HG03520 (cell line): ENCODE measurements around the gene RBP2.

ENCODE experiments used
- ATAC-seq: cut with Tn5 transposase; IDR thresholded peaks from one replicate; pipeline ENCODE4 v1.9.1; 2021; ENCODE audit warnings: mild to moderate bottlenecking, moderate library complexity; ENCODE audit not compliant: unreplicated experiment

The RBP2 gene

GRCh38 chr3:139476348-139476747 lies at the start of gene RBP2:
RBP2 (minus strand) TSS chr3:139476516; CDS start chr3:139476459, 57 bp downstream.
- no peak for ATAC-seq

DNA sequence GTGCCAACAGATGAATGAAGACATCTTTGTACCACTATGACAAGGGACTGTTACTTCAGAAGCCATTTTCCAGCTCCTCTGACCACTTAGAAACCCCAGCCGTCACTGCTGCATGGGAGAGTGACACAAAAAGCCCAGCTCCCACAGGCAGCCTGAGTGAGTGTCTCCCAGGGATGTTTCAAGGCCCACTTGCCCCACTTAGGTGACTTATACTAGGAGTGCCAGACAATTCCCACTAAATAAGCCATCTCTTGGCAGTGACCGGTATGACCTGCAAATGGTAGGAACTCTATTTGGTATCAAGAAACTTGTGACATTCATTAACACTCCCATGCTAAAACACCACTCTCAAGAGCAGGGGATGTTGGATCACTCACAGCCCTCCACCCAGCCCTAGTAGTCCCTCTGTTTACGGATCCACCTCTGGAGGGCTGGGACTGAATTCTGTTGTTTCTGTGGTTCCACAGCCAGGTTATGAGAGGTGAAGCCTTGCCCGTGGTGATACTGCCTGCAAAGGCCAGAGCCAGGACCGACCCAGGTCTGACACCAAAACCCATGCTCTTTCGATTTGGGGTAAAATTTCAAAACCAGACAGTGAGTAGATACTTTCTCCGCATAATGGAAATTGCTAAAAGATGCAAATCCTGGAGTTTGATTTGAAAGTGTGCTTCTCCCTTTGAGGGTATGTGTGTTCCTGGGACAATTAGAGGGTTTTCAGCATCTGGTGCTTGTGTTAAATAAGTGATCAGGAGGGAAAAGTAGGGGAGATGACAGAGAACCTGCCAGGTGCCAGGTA lies 48.7 kb upstream of the RBP2 start:
- ATAC-seq = no peak

- ATAC-seq = no peak
Observed at GRCh38 chr3:139523718-139524117, 47.4 kb upstream of the RBP2 start.

DNA sequence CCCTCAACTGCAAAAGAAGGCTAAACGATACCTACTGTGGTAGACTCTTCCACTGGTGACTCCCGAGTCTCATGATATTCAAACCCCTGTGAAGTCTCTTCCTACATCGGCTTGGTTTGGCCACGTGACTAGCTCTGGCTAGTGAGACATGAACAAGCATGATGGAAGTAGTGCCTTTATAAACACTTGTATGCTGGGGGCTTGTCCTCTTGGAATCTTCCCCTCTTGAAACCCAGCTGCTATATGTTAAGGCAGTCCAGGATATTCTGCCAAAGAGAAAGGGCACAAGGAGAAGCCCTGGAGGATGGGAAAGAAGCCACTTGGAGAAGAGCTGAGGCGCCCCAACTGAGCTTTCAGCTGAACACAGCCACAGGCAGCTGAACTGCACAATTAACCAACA lies 46.9 kb upstream of the RBP2 start:
- no peak for ATAC-seq

- no peak for ATAC-seq
Observed at GRCh38 chr3:139522421-139522820, 46.1 kb upstream of the RBP2 start.

DNA sequence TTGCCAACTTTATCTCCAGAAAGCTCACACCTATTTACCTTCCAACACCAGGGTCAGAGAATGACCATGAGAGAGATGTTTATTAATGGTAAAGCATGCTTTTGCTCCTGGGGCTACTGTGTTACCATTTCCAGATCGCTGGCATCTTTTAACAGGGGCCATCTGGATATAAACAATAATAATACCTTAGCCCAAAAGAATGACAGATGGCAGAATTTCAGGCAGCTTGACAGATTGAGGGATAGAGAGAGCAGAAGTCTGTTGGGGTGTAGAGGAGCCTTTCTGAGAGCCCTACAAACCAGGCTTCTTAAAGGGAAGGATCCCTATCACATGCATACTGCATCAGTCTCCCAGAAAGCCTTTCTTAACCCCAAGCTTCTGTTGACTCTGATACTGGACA lies 45.5 kb upstream of the RBP2 start:
- ATAC-seq = no peak

DNA sequence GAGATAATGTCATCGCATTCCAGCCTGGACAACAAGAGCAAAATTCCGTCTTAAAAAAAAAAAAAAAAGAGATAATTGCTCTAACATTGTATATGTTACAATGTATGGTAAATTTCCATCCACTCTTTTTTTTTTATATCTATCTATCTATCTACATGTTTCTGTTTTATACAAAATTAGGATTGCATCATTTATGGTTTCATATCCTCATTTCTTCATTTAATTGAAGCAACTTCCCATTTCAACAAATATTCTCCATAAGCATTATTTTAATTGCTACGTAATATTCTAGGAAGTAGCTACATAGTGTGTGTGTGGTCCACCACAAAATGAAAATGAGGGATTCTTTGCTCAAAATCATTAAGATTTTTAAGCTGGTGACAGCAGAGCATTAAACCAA lies 44.8 kb upstream of the RBP2 start:
- no peak for ATAC-seq

DNA sequence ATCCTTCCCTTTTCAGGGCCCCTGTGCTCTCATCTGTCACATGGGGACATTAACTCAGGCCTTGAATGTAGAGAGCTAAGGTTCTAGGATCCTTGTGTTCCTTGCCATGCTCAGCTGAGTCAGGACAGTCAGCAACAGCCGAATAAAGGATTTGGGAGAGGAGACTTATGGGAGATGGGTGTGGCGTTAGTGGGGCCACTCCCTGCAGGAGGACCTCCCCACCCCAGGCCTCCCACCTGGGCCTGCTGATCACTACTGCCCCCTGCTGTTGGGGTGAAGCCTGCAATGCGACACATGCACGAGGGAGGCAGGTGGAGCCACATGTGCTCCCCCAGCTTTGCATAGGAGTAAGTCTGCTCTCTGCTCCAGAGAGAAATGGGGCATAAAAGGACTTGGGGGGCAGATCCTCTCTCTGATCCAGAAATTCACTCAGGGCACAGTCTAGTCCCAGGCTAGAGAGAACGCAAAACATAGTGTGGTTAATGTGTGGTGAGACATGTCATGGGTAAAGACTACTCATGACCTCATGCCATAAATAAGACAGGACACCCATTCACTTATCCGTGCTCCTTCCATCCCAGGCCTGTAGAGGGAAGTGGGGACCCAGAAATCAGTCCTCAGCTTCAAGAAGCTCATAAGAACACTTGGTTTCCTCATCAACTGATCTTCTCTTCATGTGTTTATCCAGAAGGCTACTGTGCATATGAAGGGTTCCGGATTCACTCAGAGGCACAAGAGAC lies 43.9 kb upstream of the RBP2 start:
- ATAC-seq = no peak

GRCh38 chr3:139518926-139519842 lies 42.9 kb upstream of the RBP2 start:
- ATAC-seq = no peak

- no peak for ATAC-seq
Observed at GRCh38 chr3:139518306-139518705, 42.0 kb upstream of the RBP2 start.

DNA sequence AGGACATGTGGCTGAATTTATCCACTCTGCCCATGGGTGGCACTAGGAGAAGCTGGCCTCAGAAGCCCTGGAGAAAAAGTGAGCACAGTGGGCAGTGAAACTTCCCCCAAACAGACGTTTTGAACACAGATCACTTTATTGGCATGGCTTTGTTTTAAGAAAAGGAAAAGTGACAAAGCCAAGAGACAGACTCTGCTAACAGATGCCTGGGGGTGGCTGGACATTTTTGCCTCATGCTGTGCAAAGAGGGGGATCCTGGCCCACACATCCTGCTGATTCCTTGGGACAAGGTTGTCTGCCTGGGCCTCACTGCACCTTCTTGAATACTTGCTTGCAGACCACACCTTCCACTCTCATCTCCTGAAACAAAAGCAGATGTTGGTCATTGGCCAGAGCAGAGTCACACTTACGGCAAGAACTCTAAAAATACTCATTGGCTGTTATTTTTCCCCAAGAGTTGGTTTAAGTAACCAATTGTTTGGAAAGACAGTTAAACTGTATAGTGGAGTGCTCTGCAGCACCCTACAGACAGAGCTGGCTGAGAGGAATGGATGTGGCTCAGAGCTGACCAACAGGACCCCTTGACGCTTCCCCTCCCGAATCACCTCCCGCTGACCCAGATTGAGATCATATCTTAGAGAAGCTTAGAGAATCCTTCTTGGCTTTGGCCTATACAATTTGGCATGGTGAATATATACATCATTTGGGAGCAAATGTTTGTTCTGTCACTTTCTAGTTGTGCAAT lies 41.2 kb upstream of the RBP2 start:
- ATAC-seq = no peak

DNA sequence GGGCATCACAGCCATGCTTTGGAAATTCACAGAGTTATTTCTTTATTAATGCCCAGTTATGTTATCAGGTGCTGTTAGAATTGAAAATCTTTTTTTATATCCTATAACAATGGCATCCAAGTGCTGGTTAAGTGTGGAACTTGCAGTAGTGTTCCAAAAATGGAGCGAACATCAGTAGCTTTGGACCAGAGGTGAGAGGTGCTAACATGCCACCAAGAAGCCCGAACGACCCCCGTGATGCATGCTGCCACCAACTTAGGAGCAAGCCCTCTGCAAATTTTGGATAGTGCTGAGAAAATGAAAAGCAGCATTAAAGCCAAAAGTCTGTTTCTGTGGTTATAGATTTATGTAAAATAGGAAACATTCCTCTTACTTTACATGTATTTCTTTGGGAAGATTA lies 38.4 kb upstream of the RBP2 start:
- no peak for ATAC-seq

DNA sequence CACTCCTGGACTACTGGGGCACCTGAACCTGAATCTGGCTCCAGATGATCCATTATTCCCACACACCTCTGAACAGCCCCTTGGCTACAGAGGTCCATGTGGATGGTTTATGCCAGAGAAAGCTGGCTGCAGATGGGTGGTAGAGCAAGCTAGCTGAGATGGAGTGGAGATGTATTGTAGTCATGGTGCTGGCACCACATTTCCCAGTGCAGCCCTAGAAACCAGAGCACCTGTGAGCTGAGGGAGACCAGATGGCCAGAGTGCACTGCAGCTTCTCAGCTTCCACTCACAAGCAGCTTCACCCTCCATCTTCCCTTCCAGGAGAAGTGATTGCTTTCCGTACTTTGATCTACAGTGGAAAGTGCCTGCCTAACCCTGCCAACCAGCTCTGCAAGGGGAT lies 33.3 kb upstream of the RBP2 start:
- ATAC-seq = no peak

DNA sequence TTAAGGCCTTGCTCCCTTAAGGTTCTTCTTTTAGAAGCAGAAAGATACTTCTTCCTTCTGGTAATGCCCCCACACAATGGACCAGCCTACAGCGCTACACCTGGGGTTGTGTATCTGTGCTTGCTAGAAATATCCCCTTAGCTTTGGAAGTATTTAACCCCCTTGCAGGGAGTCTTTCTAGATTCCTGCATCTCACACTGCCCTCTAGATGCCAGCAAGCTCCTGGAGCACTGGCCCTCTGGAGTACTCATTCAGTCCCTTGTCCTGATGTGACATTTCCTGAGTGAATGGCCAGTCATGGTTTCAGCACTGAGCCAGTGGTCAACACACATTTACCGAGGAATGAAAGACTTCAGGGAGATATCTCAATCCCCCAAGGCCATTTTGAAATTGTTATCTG lies 30.4 kb upstream of the RBP2 start:
- ATAC-seq = no peak

DNA sequence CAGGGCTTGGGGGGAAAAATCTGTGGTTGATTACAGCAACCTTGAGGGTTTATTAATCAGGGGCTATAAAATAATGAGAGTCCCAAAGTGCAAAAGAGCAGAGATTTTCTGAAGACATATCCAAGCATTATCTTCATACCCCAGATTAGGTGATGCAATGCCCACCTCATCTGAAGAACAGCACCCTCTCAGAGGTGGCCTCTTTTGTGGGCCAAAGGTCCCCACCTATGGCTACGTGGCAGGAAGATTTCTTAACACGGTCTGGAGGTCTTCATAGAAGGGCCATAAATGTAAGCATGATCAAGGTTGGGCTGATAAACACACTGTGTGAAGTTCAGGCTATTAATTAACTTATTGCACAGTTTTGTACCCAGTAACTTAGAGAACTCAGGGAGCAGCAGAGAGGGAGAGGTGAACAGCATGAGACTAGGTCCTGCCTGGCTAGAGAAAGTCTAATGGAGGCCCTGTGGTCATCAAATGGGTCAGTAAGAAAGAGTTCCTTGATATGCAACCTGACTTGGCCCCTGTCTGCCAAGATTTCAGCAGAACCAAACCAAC lies 29.6 kb upstream of the RBP2 start:
- no peak for ATAC-seq

GRCh38 chr3:139499536-139499935 lies 23.2 kb upstream of the RBP2 start:
- no peak for ATAC-seq

GRCh38 chr3:139493826-139494385 lies 17.6 kb upstream of the RBP2 start:
- no peak for ATAC-seq

GRCh38 chr3:139491966-139492365 lies 15.7 kb upstream of the RBP2 start:
- no peak for ATAC-seq

- no peak for ATAC-seq
Observed at GRCh38 chr3:139491027-139491700, 14.8 kb upstream of the RBP2 start.
